ENCODE measurements around the gene CKS1B.

Gene CKS1B

DNA sequence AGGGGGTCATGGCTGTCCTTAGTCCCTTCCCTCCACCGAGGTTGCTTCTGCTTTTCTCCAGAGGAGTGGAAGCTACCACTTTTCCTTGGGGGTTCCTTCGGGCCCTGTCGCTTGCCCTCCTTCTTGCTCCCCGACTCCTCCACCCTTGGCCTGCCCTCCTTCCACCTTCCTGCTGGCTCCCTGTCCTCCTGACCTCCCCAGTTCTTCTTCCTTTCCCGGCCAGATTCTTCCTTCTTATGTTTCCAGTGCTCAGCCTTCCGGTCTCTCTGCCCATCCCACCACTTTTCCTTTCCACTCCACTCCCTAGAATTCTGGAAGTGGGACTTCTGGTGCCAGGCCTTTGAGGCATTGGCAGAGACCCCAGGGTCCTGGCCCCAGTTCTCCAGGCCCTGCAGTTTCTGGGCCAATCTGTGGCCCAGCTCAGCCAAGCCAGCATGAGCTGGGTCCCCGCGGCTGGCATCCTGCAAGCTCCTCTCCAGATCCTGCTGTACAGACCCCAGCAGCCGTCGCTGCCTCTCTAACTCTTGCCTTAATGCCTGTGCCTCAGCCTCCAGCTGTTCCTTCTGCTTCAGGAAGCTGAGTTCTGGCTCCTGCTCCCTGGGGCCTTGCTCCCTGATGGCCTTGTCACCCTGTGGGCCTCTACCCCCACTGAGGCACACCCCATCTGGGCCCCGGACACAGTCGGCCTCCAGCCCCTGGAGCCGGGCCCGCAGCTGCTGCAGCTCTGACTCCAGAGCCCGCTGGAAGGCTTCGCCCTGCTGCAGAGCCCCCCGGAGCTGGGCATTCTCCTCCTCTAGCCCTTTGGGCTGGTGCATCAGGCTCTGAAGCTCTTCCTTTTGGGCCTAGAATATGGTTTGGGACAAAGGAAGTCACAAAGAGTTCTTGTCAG lies 28.3 kb upstream of the CKS1B start:
- no peak for DNase-seq (ENCODE audit: low spot score)

DNA sequence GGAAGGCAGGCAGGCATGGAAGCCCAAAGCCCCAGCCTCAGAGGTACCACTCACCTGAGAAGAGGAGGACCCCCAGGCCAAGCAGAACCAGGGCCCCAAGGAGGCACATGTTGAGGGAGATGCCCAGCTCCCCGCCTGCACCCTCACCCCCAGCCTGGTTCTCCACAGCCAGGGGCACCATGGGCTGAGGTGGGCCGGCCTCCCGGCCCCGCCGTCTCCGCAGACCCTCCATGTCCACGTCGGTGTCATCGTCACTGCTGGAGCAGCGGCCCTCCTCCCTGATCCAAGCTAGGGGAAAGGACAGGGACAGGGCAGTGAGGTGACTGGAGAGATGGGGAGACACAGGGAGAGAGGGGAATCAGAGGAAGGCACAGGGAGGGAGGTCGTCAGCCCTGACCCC lies 26.4 kb upstream of the CKS1B start:
- no peak for DNase-seq (ENCODE audit: low spot score)

DNA sequence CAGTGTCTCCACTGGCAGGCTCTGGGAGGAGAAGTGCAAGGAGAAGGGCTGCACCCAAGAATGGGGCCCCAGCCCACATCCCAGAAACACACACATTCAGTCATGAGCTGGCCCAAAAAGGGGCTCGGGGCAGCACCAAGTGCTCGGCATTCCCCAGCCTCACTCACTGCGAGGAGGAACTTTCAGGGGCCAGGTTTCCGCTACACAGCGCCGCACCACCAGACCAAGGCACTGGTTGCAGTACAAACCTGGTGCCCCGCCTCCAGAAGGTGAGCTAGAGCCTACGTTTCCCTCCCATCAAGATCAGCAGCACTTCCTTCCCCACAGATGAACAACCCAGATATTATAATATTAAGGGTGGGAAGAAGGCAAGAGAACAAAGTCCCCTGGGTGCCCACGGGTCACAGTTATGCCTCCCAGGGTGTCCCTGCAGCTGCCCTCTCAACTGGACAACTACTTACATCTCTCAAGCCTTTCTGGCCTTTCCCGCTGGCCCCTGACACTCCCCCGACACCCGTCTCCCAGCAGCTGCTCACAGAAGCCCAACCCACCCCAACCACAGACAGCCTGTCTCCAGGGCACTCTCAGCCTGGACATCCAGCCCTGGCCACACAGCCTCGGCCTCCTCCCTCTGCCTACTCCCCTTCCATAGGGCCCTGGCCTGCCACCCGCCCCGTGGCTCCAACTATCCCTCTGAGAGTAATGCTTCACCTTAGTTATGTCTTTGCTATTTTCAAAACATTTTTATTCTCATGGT lies 22.4 kb upstream of the CKS1B start:
- no peak for DNase-seq (ENCODE audit: low spot score)

DNA sequence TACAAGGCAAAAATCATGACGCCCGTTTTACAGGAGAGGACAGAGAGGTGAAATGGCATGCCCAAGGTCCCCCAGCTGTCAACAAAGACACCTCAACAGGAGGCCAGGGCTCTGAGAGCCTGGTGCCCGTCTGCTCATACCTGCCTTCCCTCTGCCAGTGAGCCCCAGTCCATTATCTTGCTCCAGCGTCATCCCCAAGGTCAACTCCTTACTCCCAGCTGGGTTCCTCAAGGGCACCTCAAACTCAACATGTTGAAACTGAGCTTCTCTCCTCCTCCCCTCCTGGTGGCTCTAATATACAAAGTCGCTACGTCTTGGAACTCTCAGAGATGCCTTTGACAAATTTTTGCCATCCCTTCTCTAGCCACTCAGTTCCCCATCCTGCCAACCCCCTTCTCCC lies 21.8 kb upstream of the CKS1B start:
- DNase-seq (ENCODE audit: low spot score), result no peak

DNA sequence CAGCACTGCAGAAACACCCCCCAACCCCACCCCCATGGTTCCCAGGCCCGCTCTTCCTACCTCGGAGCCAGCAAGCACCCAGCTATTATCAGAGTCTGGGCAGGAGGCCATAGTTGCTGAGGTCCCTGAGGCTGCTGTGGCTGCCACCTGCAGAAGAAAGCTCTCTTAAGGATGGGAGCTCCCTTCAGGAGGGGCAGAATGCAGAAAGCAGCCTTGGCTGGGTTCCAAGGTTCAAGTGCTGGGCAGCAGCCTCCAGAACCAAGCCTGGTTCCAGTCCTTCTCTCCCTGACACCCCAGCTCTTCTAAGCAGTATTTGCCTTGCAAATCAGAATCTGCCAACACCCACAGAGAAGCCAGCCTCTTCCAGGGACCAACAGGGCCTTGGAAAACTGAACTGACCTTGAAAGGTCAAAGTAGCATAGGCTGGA lies 20.9 kb upstream of the CKS1B start:
- DNase-seq (ENCODE audit: low spot score), result no peak

DNA sequence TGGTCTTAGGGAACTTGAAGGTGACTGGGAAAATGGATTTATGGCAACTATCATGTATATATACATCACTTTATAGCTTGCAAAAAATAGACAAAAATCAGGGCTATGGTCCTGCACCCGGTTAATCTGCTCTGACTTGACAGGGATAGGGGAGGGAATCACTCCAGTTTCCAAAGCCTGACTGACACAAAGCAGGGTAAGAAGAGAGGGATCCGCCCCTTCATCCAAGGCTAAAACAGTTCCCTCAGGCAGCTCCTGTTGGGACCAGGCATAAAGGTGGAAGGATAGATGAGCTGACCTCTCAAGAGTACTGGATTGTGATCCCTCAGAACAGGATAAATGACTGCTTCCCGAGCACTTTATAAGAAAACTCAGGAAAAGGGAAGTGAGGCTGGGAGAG lies 19.9 kb upstream of the CKS1B start:
- no peak for DNase-seq (ENCODE audit: low spot score)

DNA sequence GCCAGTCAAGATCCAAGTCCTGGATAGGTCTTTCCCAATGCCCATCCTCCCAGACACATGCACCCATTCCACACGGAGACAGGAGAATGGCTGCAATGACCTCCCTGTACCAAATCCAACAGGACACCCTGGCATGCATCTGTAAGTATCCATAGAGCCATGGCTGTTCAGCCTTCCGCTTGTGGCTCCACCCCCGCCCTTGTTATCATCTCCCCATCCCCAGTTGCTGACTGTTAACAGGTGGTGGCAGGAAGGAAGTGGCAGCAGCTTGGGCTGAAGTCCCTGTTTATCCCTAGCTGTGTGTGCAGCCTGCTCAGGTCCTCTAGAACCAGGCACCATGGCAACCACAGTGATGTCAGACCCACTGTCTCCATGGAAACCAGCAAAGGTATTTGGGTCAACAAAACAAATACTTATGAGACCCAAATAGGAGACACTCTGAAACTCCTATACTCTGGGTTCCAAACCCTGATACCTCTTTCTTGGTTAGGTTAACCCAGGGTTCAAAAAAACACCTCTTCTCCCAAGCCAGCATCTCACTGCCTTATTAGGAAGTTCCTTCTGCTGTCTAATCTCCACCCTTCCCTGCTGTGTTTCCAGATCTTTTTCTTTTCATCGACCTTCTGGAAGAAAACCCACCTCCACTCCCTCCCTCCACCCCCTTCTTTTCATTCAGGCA lies 19.3 kb upstream of the CKS1B start:
- DNase-seq (ENCODE audit: low spot score), result no peak

DNA sequence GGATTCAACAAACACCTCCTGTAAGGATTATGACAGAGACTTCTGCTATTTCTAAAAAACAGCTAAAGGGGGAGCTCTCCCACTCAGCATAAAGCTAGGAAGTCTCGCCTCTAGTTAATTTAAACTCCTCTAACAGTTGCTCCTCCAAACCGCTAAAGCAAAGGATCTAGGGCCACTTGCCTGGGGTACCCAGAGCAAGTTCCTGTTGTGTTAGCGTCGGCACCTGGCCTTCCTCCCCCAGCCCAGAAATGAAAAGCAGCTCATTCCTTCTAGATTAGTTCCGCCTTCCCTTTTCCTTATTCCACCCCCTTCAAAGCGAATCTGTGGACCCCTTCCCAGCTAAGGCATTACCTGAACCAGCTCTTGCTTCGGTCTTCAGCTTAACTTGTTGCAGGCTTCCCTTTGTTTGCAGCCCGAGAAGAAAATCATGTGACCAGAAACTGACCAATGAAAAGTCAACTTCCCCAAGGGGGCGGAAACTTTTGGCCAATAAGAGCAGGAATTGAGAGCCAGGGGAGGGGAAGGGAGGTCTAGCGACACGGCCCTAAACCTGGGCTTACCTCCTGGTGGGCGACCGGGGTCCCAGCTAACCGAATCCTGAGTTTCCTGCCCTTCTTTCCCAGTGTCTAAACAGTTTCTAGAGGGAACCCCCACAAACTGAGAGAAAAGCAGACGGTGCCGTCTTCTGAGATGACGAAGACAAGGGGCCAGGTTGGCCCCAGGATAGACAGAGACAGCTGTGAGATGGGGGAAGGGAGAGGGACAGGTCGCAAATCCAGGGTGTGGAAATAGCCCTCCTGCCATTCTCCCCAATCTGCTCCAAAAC lies 18.6 kb upstream of the CKS1B start, which contains the start of gene PBXIP1:
Gene PBXIP1, minus strand, starts transcription at position 382 of the 826 bp plus-strand sequence. CDS start 2,378 bp downstream, outside the sequence.
- peak; percentile 91 for DNase-seq (ENCODE audit: low spot score)

DNA sequence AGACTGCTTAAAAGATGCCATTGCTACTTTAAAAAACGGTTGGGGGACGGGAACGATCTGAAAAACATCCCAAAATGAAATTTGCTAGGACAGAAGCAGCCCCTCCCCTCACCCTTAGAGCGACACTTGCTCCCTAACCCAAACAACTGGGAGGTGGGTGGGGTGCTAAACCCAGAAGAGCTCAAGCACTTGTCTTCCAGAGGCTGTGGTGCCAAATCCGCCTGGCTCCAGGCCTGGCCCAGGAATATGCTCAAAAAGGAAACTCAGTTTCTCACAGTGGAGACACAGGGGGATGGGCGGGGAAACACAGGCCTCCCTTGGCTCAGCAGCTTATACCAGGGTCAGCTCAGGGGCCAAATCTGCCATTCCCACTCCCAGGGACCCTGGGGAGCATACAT lies 17.9 kb upstream of the CKS1B start:
- no peak for DNase-seq (ENCODE audit: low spot score)

DNA sequence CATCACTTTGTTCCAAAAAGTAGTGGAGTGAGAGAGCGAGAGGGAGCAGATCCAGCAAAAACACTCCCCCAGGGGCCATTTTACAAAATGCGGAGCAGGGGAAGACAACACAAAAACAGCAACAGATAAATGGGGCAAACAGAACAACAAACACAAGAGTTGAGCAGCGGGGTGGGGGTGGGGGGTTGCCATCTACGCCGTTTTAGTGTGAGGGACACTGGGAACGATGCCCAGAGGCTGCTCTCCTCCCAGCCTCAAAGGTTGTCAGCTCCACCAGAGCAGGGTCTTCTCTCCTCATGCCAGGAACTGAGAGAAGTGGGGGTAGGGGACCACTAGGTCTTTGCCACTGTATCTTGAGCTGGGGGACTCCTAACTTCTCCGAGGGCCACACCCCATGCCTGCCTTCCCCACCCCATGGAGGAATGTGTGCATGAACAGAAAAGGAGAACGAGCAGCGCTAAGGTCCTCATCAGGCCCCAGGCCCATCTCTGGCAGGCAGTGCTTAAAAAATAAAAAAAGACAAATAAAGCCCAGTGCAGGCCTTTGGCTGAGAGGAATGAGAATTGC lies 17.3 kb upstream of the CKS1B start:
- DNase-seq (ENCODE audit: low spot score), result no peak

DNA sequence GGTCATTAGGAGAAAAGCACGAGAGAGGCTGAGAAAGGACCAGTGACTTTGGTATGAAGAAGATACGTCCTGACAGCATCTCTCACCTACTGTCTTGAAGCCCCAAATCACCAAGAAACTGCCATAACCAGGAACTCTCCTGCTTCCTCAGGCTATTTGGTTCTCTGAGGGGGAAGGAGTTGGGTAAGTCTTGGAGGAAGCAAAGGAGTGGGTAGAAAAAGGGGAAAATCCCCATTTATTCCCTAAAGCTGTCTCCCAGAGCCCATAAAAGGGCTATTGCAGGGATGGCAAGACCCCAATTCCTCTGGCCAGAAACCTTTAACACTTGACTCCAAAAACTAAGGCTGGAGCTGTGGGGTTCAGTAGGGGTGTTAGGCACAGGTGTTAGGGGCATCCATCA lies 16.4 kb upstream of the CKS1B start:
- no peak for DNase-seq (ENCODE audit: low spot score)

DNA sequence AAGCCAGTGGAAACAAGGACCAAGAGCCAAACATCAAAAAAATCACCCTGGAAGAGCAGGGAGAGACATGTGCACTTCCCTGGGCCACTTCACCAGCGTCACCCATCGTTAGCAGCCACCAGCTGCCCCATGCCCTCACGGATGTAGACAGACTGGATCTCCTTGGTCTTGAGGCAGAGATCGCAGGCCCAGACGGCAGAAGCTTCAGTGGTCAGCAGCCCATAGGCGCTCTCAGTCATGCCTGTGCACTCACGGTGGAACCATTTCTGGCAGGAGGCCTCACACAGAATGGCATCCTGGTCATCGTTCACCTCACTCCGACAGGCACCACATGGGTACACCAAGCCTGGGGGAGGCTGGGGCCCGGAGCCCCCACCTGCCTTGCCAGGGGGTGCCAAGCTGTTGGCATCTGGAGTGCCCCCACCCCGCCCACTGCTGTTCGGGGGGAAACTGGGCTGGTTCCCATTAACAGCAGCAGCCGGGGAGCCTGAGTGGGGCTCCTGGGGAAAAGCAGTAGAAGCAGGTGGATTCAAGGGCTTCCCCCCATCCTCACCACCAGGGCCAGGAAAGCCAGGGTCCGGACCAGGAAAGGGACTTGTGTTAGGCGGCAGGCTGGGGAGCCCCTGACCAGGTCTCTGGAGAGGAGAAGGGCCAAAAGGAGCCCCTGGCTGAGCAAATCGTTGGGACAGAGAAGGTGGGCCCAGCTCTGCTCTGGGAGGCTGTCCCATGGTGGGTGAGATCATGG lies 15.6 kb upstream of the CKS1B start:
- no peak for DNase-seq (ENCODE audit: low spot score)

DNA sequence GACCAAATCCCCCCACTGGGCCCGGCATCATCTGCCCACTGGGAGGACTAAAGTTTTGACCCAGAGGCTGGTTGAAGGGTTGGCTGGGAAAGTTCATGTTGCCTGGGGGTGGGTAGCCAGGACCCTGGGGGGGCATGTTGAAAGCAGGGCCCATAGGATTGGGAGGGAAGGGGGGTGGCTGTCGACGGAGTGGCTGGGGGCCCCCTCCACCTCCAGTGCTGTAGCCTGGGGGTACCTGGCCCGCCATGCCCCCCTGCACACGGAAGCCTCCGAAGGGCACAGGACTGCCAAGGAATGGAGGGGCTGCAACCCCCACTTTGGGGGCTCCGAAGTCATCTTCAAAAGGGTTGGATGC lies 15.1 kb upstream of the CKS1B start:
- no peak for DNase-seq (ENCODE audit: low spot score)

DNA sequence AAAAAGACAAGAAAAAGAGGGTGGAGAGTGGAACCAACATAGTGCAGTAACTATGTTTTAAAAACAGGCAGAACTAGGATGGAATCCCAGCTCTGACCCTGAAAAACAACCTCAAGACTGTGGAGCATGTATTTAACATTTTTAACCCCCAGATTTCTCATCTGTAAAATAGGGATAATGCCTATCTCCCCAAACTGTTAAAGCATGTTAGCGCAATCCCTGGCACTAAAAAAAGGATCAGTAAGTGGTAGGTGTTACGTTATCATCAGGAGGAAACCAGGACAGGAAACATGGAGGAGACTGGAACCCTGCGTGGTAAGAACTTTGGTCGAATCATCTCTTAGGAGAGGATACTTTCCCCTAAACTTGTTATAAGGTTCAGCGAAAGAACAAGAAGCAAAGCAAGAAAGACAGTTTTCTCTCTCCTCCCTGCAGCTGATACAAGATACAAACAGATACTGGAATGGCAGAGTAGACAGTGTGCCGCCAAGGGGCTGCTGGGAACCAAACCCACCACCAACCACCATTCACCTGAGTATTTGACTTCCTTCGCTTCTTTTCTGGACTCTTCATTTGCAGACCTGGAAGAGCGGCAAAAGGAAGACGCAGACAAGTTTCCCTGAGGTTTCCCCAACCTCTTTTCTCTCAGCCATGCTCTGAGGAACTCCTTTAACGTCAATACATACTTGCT lies 13.9 kb upstream of the CKS1B start:
- no peak for DNase-seq (ENCODE audit: low spot score)

DNA sequence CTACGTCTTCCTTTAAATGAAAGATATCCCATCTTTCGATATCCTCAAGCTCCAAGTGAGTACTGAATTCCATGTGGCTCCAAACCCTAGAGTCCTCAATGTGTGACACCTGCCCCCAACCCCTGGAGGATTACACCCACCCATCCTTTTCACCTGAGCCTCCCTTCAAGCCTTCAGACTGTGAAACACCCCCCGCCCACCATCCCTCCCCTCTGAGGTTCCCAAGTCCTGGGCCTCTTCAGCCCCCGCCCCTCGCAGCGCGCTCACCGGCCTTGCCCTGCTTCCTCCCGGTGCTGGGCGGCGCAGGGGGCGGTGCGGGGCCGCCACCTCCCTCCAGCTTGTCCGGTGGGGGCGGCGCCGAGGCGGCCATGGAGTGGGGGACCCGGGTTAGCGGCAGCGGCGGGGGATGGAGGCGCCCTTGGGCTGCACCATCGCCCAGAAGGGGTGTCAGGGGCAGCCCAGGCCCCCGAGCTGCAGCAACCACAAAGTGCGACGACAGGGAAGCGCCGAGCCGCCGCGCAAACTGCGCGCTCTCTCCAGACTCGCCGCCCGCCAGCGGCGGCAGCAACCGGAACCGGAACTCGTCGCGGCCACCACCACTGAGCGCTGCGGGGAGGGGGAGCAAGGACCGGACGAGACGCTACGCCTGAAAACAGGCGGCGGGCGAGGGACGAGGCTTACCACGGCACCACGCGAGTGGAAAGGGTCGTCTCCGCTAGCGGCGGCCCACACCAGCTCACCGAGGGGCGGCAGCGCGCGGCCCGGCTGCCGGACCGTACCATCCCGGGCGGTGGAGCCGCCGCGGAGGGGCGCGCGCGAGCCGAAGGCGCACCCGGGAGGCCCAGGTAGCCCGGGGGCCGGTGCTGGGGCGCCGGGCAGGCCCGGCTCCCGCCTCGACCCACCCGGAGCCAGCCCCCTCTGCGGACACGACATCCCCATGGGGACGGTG lies 13.0 kb upstream of the CKS1B start, which contains the start of gene PYGO2:
Gene PYGO2, minus strand, starts transcription at position 576 of the 949 bp plus-strand sequence. Its CDS starts 206 bp downstream, at position 370.
- DNase-seq (ENCODE audit: low spot score), result peak; percentile 74

DNA sequence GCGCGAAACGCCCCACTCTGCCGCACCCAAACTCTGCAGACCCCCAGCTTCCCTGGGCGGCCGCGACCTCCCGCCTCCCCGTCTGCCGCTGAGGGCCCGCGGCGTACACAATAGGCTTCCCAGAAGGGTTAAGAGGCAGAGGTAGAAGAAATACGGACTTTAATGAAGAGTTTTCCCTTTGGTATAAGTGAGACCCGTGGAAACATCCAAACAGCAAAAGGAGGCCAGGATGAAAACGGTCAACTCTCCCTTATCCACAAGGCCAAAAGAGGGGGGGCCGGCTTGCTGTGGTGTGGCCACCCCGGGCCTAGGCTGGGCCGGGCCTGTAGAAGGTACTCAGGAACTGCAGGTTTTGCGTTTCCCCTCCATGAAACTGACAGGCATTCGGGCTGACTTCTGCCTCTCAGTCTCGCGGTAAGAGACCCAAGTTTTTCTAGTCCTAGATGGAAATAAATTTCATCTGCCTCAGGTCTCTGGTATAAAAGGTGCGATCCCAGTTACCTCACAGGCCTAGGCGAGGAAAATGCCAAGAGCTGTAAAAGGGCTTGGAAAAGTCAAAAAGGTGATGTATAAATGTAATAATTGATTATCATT lies 12.2 kb upstream of the CKS1B start:
- no peak for DNase-seq (ENCODE audit: low spot score)

DNA sequence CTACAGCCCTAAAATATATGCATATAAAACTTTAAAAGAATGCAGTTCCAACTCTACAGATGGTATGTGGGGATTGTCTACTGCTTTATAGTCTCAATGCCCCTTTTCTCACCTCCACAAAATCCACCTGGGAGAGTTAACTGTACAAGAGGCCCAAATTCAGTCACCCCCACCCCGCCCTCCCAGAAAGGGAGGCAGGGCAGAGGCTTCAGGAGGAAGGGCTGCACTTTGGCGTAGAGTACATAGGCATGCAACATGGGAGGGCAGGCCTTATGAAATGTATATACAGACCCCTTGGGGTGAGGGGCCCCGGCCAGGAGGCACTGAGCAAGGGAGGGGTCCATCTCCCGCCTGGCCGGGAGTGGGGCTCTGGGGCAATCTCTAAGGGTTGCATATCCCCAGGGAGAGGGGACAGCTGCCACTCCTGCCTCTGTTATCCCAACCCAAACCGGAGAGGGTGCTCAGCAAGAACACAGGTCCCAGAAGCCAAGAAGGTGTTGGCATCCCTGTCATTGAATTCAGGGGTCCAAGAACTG lies 11.6 kb upstream of the CKS1B start:
- DNase-seq (ENCODE audit: low spot score), result no peak

DNA sequence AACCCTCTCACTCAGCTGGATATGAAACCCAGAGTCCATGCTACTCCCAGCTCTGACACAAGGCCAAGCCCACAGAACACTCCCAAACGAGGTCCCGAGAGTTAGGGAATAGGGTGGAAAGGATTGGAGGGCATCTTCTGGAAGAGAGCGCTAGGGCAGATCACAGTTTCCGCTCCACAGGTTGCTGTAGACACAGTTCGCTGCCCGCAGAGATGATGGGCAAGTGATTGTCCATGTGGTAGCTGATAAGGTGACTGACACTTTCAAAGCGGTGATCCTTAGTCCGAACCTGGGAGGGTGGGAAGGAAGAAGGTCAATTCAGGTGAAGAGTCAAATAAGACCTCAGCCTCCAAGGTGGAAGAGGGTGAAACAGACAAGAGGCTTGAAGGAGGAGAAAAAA lies 10.8 kb upstream of the CKS1B start:
- no peak for DNase-seq (ENCODE audit: low spot score)

Measured in LoVo (cell line).